ENCODE measurements around the gene TPK1.
"Not testable (repeated sequence)": the region's sequence is repeated elsewhere in the genome, so short reads cannot be mapped to it uniquely, and the experiment has no call there.

The TPK1 gene

DNA sequence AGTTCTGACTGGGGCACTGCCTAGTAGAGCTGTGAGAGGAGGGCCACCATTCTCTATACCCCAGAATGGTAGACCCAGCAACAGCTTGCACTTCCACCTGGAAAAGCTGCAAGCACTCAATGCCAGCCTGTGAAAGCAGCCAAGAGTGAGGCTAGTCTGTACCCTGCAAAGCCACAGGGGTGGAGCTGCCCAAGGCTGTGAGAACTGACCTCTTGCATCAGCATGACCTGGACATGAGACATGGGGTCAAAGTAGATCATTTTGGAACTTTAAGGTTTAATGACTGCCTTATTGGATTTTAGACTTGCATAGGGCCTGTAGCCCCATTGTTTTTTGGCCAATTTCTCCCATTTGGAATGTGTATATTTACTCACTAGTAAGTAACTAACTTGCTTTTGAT, 206.3 kb downstream of the TPK1 start:
- no peak for DNase-seq (ENCODE audit: low spot score)

DNA sequence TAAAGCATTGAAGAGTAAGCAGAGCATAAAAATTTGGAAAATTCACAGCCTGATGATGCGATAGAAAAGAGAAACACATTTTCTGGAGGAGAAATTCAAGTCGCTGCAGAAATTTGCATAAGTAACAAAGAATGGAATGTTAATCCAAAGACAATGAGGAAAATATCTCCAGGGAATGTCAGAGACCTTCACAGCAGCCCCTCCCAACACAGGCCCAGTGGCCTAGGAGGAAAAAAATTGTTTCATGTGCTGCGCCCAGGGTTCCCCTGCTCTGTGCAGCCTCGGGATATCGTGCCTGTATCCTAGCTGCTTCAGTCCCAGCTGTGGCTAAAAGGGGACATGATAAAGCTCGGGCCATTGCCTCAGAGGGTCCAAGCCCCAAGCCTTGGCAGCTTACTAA, 206.8 kb downstream of the TPK1 start:
- no peak for DNase-seq (ENCODE audit: low spot score)

DNA sequence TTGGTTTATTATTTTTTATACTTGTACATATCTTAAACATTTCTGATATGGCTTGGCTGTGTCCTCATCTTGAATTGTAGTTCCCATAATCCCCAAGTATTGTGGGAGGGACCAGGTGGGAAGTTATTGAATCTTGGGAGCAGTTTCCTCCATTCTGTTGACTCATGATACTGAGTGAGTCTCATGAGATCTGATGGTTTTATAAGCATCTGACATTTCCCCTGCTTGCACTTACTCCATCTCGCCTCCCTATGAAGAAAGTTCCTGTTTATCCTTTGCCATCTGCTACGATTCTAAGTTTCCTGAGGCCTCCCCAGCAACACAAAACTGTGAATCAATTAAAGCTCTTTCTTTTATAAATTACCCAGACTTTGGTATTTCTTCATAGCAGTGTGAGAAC, 207.7 kb downstream of the TPK1 start:
- DNase-seq (ENCODE audit: low spot score), result no peak

DNA sequence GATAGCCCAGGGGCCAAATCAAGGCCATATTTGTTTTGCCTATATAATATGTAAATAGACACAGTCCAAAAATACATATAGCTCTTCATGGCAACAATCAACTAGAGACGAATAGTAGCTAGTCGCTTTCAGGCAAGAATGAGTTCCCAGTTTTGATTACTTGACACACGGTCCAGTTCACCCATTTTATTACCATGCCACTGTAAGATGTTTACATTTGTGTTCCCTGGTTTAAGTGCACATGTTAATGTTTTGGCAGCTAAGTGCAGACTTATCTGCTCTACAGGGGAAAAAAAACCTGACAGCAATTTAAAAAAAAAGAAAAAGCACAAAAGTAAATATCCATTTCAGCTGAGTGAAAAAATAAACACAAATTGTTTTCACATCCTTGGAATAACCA, 213.1 kb downstream of the TPK1 start:
- DNase-seq (ENCODE audit: low spot score), result no peak

DNA sequence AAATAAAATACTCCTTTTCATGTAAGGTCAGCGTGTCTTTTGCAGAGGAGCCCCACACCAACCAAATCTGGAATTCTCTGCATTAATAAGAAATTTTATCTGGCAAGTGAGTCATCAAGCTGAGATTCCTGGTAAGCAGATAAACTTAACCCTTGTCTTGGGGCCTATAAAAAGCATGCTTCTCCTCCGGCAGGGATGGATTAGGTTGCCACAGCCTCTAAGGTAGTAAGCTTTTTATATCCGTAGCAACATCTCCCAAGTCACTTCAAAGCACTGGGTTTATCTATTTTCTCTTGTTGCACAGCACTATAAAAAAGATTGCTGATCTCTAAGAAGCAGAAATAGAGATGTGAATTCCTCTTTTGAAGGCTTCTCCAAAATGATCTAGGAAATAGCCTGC, 229.6 kb downstream of the TPK1 start:
- DNase-seq (ENCODE audit: low spot score), result peak; percentile 10

DNA sequence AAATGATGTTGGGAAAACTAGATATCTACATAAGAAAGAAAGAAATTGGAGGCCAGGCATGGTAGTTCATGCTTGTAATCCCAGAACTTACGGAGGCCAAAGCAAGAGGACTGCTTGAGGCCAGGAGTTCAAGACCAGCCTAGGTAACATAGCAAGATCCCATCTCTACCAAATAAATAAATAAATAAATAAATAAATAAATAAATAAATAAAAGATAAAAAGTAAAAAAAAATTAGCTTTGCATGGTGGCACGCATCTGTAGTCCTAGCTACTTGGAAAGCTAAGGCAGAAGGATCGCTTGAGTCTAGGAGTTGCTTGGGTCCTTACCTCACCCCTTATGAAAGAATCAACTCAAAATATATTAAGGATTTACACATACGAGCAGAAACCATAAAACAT, 238.9 kb downstream of the TPK1 start:
- DNase-seq (ENCODE audit: low spot score), result no peak

DNA sequence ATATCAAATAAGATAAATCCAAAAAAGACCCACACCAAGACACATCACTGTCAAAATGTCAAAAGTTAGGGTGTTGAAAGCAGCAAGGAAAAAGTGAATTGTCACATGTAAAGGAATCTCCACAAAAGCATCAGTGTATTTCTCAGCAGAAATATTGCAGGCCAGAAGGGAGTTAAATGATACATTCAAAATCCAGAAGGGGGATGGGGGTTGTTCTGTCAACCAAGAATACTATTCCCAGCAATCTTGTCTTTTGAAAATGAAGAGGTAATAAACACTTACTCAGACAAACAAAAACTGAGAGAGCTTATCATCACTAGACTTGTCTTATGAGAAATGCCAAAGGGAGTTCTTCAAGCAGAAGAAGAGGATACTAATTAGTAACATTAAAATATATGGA, 241.3 kb downstream of the TPK1 start:
- DNase-seq (ENCODE audit: low spot score), result no peak

DNA sequence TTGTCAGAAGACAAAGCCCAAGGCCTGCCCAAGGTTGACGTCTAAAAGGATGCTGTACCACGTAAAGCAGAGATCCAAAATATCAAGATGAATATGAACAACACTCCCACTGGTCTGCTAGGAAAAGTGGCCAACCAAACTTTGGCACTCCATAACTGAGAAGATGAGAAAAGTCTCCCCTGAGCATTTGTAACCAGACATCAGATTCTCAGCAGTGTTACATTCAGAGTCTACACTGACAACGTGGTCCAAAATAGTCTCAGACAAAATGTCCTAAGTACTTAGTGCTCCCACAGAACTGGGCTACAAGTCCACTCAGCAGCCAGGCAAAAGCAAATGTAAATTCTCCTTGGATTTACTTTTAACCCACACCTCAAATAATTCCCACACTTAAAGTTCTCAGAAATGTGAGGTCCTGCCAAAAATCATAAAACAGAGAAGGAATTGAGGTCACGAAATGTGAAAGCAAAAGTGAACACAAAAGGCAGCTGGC, 247.2 kb downstream of the TPK1 start:
- DNase-seq (ENCODE audit: low spot score), result no peak

DNA sequence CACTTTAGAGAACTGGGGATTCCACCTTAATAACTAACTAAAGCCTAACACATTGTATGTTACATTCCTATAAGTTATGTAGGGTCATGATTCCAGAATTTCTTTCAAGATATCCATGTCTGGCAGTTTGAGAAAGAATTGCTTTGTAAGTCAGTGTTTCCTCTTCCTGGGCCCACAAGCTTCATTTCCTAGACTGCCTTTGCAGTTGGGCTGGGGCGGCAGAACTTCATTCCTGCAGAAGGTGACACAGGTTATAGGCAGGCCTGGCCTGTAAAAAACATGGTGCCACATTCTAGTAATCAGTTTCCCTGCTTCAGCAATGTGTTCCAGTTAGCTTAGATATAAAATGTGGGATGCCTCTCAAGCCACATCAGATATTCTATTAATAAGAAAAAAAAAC, 248.2 kb downstream of the TPK1 start:
- no peak for DNase-seq (ENCODE audit: low spot score)

DNA sequence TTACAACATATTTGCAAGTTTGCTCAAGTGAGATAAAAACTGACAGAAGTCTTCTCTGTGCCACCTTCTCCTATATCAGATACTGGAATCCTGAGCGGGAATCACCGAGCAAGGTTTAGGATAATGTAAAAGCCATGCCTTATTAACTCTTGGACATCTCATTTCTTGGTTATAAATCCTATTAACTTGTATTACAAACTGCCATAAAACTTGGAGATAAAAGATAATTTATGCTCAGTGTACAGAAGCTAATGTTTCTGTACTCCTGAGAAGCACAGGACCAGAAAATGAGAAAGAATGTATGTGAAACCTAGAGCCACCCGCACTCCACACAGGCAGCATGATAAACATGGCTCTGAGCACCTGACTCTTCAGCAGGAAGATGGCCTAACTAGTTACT, 251.1 kb downstream of the TPK1 start:
- DNase-seq (ENCODE audit: low spot score), result no peak

DNA sequence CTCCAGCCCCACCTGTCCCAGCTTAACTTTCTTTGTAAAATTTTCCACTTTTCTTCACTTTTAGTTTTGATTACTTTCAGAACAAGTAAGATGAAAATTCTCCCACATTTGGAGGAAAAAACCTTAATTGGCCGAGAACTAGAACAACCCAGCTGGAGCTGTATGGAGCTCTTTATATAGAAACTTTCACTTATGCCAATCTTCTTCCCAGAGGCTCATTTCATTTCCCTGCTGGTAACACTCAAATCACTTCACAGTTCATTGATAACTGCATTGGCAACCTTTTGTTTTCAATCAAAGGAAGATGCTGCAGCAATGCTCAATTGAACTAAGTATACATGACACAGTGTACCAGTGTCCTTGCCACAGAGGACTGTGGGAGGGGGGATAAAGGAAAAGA, 256.2 kb downstream of the TPK1 start:
- no peak for DNase-seq (ENCODE audit: low spot score)

DNA sequence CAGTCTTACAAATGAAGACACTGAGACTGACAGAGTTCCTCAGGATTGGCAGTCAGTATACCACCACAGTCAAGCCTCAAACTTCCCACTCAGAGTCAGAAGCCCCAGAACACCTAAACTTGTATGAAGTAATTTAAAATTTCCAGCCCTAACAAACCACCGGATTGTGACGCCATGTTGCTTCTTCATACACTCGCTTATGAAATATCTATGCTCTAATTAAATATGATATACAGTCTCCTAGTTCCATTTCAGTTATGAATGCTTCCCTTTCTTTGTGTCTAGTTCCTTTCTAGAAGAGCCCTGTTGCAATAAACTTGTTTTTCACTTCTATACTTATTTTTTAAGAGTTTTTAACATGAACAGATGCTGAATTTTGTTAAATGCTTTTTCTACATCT, 260.4 kb downstream of the TPK1 start:
- no peak for DNase-seq (ENCODE audit: low spot score)

DNA sequence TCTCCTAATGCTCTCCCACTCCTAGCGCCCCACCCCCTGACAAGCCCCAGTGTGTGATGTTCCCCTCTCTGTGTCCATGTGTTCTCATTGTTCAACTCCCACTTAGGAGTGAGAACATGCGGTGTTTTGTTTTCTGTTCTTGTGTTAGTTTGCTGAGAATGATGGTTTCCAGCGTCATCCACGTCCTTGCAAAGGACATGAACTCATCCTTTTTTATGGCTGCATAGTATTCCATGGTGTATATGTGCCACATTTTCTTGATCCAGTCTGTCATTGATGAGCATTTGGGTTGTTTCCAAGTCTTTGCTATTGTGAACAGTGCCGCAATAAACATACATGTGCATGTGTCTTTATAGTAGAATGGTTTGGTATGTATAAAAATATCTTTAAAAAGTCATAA, 261.1 kb downstream of the TPK1 start:
- not testable (repeated sequence) for DNase-seq (ENCODE audit: low spot score)

DNA sequence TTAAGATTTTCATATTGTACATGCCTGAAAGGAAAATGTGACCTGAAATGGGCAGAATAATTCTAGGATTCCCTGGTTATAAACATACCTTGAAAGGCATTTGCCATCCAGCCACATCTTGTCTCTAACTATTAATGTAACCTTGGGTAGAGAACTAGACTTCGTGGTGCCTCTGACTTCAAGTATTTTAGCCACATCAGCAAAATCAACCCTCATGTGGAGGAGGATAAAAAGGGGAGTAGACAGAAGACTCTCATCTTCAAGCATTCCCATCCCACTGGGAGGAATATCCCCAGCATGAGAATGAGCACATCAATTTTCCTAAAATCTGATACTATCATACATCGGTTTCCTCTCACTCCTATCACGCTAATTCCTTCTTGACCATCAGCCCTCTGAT, 267.6 kb downstream of the TPK1 start:
- DNase-seq (ENCODE audit: low spot score), result no peak

DNA sequence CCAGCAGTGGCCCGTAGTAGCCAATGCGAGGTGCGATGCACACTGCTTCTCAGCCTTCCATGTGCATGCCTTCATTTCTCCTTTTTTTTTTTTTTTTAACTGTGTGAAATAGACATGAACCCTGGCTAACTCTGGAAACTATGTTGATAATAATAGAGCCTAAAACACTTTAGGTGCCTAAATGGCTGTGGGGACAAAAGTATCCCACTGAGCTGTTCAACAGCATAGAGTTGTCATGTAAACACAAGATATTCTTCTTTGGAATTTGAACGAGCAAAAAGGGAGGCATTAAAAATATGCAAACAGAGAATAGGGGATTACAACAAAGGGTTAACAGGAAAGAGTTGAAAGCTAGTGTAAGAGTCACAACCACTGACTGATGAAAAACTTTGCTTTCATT, 270.3 kb downstream of the TPK1 start:
- no peak for DNase-seq (ENCODE audit: low spot score)

DNA sequence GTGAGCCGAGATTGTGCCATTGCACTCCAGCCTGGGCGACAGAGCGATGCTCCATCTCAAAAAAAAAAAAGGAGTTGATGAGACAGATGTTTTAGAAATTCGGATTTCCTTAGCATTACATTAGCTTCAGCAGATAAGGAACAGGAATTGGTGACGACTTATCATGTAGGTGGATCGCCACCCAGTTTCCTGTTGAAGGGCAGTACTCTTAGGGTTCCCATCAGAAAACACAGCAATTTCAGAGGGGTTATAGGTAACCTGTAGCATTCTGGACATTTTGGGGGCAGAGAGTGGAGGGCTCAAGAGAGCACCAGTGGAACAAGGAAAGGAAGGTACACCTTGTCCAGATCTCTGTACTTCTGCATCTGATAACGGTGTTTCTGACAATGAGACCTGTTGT, 286.0 kb downstream of the TPK1 start:
- no peak for DNase-seq (ENCODE audit: low spot score)

DNA sequence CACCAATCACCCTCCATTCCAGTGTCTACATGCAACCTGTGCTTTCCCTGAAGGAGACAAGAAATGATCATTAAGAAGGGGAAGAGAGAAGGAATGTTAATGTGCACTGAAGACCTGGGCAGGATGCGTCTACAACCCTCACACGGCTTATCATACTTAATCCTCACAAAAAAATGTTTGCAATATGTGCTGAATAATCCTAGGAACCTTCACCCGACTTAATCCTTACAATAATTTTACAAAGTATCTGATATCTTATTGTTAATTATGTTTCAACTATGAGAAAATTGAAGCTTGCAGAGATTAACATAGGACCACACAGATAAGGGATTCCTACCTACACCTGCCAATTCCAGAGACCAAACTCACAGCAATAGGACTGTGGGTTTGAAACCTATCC, 287.3 kb downstream of the TPK1 start:
- no peak for DNase-seq (ENCODE audit: low spot score)

DNA sequence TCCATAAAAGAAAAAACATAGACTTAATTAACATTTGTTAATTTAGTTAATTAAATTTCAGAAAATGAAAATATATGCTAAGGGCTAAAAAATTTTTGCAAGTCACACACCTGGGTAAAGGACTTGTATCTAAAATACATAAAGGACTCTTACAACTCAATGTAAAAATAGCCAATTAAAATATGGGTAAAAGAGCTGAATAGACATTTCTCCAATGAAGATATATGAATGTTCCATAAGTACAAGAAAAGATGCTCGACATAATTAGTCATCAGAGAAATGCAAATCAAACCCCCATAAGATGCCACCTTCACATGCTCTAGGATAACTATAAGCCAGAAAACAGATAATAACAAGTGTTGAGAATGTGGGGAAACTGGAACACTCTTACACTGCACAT, 288.0 kb downstream of the TPK1 start:
- DNase-seq (ENCODE audit: low spot score), result no peak

DNA sequence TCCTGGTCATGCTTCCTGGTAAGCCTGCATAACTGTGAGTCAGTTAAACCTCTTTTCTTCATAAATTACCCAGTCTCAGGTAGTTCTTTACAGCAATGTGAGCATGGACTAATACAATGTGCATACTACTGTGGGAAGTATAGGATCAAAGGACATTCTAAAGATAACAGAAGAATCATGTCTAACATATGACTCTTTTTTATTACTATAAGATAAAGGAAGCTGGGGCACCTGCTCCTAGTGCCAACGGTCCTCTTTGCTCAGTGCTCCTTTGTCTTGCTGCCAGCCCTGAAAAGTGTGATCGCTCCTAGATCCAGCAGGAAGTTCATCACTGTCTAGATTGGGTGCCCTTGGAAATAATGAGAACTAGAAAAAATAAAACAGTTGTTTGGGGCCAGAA, 289.1 kb downstream of the TPK1 start:
- DNase-seq (ENCODE audit: low spot score), result no peak

DNA sequence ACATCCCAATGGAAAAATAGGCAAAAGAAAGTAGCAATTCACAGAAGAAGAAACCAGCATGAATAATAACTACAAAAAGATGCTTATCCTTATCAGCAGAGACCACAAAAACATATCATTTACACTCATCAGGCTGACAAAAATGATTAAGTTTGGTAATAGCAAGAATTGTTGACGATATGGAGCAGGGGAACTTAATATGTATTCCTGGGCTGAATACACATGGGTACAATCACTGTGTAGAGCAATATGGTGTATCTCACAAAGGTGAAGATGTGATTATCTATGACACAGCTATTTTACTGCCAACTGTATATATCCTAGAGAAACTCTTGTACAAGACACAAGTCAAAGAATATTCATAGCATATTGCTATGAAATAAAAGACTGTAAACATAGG, 290.5 kb downstream of the TPK1 start:
- no peak for DNase-seq (ENCODE audit: low spot score)

DNA sequence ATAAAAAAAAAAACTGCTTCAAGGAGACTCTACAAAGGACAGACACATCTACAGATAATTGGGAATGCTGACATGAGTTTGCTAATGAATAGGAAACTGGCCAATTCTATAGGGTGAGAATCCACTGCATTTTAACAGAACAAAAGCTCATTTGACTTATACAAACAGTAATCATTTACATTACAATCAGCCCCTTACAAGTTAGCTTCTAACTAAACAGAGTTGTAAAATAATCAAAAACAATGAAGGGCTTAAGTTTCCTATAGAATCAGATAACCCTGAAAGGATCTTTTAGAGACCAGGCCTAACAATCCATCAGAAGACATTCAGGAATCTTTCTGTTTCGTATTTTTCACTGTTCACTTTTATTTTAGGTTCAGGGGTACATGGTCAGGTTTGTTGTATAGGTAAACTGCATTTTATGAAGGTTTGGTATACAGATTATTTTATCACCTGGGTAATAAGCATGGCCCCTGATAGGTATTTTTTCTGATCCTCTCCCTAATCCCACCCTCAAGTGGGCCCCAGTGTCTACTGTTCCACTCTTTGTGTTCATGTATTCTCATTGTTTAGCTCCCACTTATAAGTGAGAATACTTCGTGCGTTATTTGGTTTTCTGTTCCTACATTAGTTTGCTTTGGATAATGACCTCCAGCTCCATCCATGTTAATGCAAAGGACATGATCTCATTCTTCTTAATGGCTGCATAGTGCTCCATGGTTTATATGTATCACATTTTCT, 301.0 kb downstream of the TPK1 start:
- DNase-seq (ENCODE audit: low spot score), result no peak

DNA sequence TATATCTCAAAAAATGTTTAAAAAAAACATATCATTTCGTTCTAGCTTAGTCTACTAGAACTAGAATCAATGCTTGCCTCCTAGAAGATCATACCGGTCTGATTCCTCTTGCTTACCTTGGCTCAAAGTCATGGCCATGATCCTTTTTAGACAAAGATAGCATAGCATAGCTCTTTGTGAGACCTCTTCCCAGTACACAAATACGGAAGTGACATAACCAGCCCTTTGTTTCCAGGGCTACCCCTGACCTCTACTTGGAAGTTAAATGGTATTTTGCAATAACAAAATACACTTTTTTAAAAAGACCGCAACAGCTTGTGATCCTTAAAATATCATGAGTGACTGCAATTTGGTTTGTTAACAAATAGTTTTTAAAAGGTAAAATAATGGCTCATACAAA, 301.7 kb downstream of the TPK1 start:
- no peak for DNase-seq (ENCODE audit: low spot score)

DNA sequence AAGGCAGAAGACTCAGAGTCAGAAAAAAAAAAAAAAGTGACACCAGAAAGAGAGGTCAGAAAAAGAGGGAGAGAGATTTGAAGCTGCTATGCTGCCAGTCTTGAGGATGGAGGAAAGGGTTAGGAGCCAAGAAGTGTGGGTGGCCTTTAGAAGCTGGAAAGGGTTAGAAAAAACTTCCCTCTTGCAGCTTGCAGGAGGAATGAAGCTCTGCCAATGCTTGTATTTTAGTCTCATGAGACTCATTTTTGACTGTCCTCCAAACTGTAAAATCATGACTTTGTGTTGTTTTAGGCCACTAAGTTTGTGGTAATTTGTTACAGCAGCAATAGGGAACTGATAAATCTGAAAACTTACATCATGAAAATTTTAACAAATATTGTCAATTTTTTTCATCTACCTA, 304.7 kb downstream of the TPK1 start:
- no peak for DNase-seq (ENCODE audit: low spot score)

DNA sequence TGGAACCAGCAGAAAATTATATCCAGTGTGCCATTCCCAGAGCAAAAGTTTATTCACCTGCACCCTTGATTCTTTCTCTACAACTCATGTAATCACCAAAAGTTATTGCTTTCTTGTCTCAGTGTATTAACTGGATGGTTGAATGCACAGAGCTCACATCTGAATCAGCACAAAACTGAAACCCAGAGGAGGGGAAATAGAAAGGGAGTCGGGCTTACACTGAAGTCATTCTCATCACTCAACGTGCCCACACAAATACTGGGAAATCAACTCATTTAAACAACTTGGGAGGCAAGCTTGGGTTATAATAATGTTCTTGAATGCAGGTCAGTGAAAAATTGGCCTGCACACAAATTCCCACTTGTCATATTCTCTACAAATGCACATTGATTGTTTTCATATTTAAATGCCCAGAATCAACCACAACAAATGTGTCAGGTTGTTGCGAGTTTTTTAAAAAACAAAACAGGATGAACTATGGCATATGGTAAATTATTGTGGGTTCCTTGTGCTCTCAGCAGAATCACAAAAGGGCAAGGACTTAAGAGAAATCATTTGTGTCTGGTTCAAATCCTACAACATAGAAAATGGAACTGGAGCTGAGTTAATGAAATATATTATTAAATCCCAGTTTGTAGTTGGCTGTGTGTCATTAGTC, 306.5 kb downstream of the TPK1 start:
- no peak for DNase-seq (ENCODE audit: low spot score)

All from COLO829 (cell line).